ENCODE results near the gene RABGAP1L. TPM values are rescaled to one million over a fixed set of nuclear protein-coding genes. Genes with fewer than 3 reads are reported as not detected.

Gene RABGAP1L
- total and polyA plus RNA-seq, 2 donors from 2014 or later = 16.2 to 48.5 TPM

DNA sequence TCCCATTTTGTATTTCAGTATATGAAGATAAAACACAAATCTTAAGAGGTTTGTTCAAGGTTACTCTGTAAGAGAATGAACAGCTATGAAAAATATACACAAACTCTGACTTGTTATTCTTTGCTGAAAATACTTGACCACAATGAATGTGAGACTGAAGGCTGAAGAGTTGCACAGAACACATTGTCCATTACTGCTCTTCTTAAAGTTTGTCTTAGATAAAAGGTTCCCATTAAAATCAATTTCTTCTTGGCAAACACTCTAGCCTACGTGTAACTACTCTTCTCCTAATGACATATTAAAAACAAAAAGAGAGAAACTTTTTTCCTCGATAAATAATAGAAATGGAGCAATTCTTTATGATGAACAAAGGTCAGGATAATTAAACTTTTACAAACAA, 45.2 kb upstream of the RABGAP1L start:
- no peak overlapping the region for H3K9ac ChIP-seq (ENCODE audit: low read length in 3 of 3)
- FAIRE-seq (no peak), DNase-seq (no peak)
- no peak overlapping the region for H3K27ac ChIP-seq (ENCODE audit: low read depth in 2 of 2, low read length in 2 of 2)
- H3K9me3 ChIP-seq (ENCODE audit: control insufficient read depth in 2 of 3, insufficient read depth in 1 of 3, low read length in 3 of 3) = no peaks in the 10 kb centered on the region
- intact Hi-C loops (cut with DNase I) = no loop called here
- no peaks in the 10 kb centered on the region for H3K27me3 ChIP-seq (ENCODE audit: control insufficient read depth, insufficient read depth, low read length)
- peaks cover 0 to 2% (median 0%) of the 10 kb centered on the region in 3 donors for H3K4me1 ChIP-seq (ENCODE audit: control insufficient read depth in 2 of 3, insufficient read depth in 2 of 3, low read depth in 1 of 3, low read length in 3 of 3)
- no peak overlapping the region for H3K4me3 ChIP-seq (ENCODE audit: low read length in 3 of 3)
- no peaks in the 10 kb centered on the region for H3K36me3 ChIP-seq (ENCODE audit: control insufficient read depth in 2 of 3, insufficient read depth in 3 of 3, low read length in 3 of 3)
- TF ChIP-seq, protein P1, sequence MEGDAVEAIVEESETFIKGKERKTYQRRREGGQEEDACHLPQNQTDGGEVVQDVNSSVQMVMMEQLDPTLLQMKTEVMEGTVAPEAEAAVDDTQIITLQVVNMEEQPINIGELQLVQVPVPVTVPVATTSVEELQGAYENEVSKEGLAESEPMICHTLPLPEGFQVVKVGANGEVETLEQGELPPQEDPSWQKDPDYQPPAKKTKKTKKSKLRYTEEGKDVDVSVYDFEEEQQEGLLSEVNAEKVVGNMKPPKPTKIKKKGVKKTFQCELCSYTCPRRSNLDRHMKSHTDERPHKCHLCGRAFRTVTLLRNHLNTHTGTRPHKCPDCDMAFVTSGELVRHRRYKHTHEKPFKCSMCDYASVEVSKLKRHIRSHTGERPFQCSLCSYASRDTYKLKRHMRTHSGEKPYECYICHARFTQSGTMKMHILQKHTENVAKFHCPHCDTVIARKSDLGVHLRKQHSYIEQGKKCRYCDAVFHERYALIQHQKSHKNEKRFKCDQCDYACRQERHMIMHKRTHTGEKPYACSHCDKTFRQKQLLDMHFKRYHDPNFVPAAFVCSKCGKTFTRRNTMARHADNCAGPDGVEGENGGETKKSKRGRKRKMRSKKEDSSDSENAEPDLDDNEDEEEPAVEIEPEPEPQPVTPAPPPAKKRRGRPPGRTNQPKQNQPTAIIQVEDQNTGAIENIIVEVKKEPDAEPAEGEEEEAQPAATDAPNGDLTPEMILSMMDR (IDR thresholded peaks at IDR 0.05; ENCODE audit: borderline replicate concordance, extremely low read depth, insufficient read depth) = no peak

DNA sequence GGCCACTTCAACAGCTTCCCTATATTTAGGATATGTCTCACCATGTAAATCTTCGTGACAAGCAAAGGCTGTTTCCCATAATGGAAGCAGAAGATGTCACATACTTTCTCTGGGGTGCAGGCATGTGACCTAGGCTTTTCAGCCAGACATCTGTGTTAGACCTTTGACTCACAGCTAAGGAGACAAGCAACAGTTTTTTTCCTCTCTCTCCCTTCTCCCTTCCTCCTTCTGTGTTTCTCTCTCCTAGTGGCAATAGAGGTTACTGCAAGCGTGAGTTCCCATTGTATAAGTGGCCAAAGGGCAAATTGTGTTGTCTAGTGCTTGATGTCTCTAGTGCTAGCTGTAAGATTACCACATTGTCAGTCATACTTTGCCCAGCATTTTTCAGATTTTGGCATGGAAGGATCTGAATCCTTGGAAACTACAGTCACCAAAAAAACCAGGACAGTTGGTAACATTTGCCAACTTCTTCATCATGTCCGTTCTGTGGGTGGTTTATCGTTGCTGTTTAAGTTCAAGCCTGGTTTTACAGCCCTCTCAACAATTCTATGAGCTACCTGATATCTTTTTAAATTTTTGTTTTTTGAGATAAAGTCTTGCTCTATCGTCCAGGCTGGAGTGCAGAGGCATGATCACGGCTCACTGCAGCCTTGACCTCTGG, 44.4 kb upstream of the RABGAP1L start:
- FAIRE-seq = no peak
- Histone ChIP-seq H3K4me3 (ENCODE audit: low read length in 3 of 3) (no peak overlapping the region), H3K4me1 (ENCODE audit: control insufficient read depth in 2 of 3, insufficient read depth in 2 of 3, low read depth in 1 of 3, low read length in 3 of 3) (peaks cover 0 to 2% (median 0%) of the 10 kb centered on the region in 3 donors), H3K9ac (ENCODE audit: low read length in 3 of 3) (no peak overlapping the region), H3K27me3 (ENCODE audit: control insufficient read depth, insufficient read depth, low read length) (no peaks in the 10 kb centered on the region), H3K9me3 (ENCODE audit: control insufficient read depth in 2 of 3, insufficient read depth in 1 of 3, low read length in 3 of 3) (no peaks in the 10 kb centered on the region), H3K36me3 (ENCODE audit: control insufficient read depth in 2 of 3, insufficient read depth in 3 of 3, low read length in 3 of 3) (no peaks in the 10 kb centered on the region), H3K27ac (ENCODE audit: low read depth in 2 of 2, low read length in 2 of 2) (no peak overlapping the region)
- peak in 2 of 5 donors; percentile 16 to 49 for DNase-seq
- intact Hi-C loops (cut with DNase I) = no loop called here
- TF ChIP-seq, protein P1 (IDR thresholded peaks at IDR 0.05; ENCODE audit: borderline replicate concordance, extremely low read depth, insufficient read depth) = peak; percentile 59

DNA sequence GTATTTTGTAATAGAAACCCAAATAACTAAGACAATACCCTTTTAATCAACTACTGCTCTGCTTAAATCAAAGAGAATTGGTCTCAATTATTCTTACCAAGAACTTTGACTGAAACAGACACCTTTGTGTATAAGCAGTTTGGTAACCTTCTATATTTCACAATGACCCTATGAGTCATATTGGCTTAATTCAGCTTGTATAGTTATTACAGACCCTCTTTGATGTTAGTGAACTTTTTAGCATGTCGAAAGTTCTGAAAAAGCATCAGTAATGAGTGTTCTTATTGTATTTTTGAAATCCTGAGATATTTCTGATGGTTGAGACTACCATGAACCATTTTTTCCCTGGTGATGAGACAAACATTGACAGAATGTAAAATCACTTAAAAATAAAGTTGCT, 43.3 kb upstream of the RABGAP1L start:
- H3K4me1 ChIP-seq (ENCODE audit: control insufficient read depth in 2 of 3, insufficient read depth in 2 of 3, low read depth in 1 of 3, low read length in 3 of 3) = peaks cover 0 to 2% (median 0%) of the 10 kb centered on the region in 3 donors
- FAIRE-seq (no peak), DNase-seq (no peak)
- H3K4me3 ChIP-seq (ENCODE audit: low read length in 3 of 3) = no peak overlapping the region
- H3K27me3 ChIP-seq (ENCODE audit: control insufficient read depth, insufficient read depth, low read length) = no peaks in the 10 kb centered on the region
- no peak overlapping the region for H3K9ac ChIP-seq (ENCODE audit: low read length in 3 of 3)
- H3K9me3 ChIP-seq (ENCODE audit: control insufficient read depth in 2 of 3, insufficient read depth in 1 of 3, low read length in 3 of 3) = no peaks in the 10 kb centered on the region
- intact Hi-C loops (cut with DNase I) = no loop called here
- no peak overlapping the region for H3K27ac ChIP-seq (ENCODE audit: low read depth in 2 of 2, low read length in 2 of 2)
- TF ChIP-seq, protein P1 (IDR thresholded peaks at IDR 0.05; ENCODE audit: borderline replicate concordance, extremely low read depth, insufficient read depth) = no peak
- H3K36me3 ChIP-seq (ENCODE audit: control insufficient read depth in 2 of 3, insufficient read depth in 3 of 3, low read length in 3 of 3) = no peaks in the 10 kb centered on the region
